Kasumi-1 (cell line): ENCODE measurements around the gene KRIT1.
"Not testable (repeated sequence)": the region's sequence is repeated elsewhere in the genome, so short reads cannot be mapped to it uniquely, and the experiment has no call there.

Source experiments
- DNase-seq, 2 experiments: peaks; one replicate each; lab custom pipeline; 2025; lab: John Stamatoyannopoulos, UW

Gene KRIT1

GRCh38 chr7:92245487-92246359 lies at the start of gene KRIT1, which contains the start of gene ANKIB1:
Gene KRIT1, minus strand, starts transcription at chr7:92245914. Its CDS starts 3,779 bp downstream, at chr7:92242135.
Gene ANKIB1, plus strand, starts transcription at chr7:92245974. Its CDS starts 49,005 bp downstream, at chr7:92294979.
- DNase-seq: peak; percentile 89 to 90

GRCh38 chr7:92295391-92295790 lies 49.7 kb upstream of the KRIT1 start:
- no peak for DNase-seq

- DNase-seq: no peak
These were observed 48.3 kb upstream of the KRIT1 start for GRCh38 chr7:92293896-92294590.

GRCh38 chr7:92292981-92293380 lies 47.3 kb upstream of the KRIT1 start:
- DNase-seq: no peak

GRCh38 chr7:92289321-92289720 lies 43.6 kb upstream of the KRIT1 start:
- DNase-seq: no peak

- no peak for DNase-seq
These were observed 37.2 kb upstream of the KRIT1 start for GRCh38 chr7:92282930-92283329.

GRCh38 chr7:92282221-92282814 lies 36.6 kb upstream of the KRIT1 start:
- DNase-seq: no peak

- no peak for DNase-seq
These were observed 35.3 kb upstream of the KRIT1 start for GRCh38 chr7:92281031-92281430.

GRCh38 chr7:92279396-92280031 lies 33.8 kb upstream of the KRIT1 start:
- DNase-seq: no peak

- DNase-seq: no peak
These were observed 30.7 kb upstream of the KRIT1 start for GRCh38 chr7:92276460-92276864.

GRCh38 chr7:92275327-92275726 lies 29.6 kb upstream of the KRIT1 start:
- DNase-seq: no peak

- no peak for DNase-seq
These were observed 23.2 kb upstream of the KRIT1 start for GRCh38 chr7:92268921-92269320.

GRCh38 chr7:92266415-92267241 lies 20.9 kb upstream of the KRIT1 start:
- no peak for DNase-seq

- DNase-seq: no peak
These were observed 14.6 kb upstream of the KRIT1 start for GRCh38 chr7:92260248-92260781.

- DNase-seq: peak; percentile 10 to 21
These were observed 14.0 kb upstream of the KRIT1 start for GRCh38 chr7:92259610-92260247.

- no peak for DNase-seq
These were observed 13.3 kb upstream of the KRIT1 start for GRCh38 chr7:92259062-92259461.

- DNase-seq: no peak
These were observed 9.6 kb upstream of the KRIT1 start for GRCh38 chr7:92255308-92255707.

- not testable (repeated sequence) for DNase-seq
These were observed 9.1 kb upstream of the KRIT1 start for GRCh38 chr7:92254800-92255199.

- no peak for DNase-seq
These were observed 7.5 kb upstream of the KRIT1 start for GRCh38 chr7:92253251-92253650.

- DNase-seq: no peak
These were observed 5.5 kb upstream of the KRIT1 start for GRCh38 chr7:92251181-92251580.

GRCh38 chr7:92250603-92251002 lies 4.9 kb upstream of the KRIT1 start:
- no peak for DNase-seq
